Astrocyte (in vitro differentiated cells and primary cell): ENCODE measurements around the gene HPN.
"Not testable (repeated sequence)": the region's sequence is repeated elsewhere in the genome, so short reads cannot be mapped to it uniquely, and the experiment has no call there.

Experiments
- CTCF ChIP-seq: IDR thresholded peaks from 2 replicates; pipeline ENCODE4 v1.5.1; 2011; ENCODE audit warnings: low read depth, mild to moderate bottlenecking, inconsistent platforms, low read length, moderate library complexity; ENCODE audit not compliant: insufficient read depth
- EZH2 ChIP-seq: IDR thresholded peaks from 2 replicates; pipeline ENCODE4 v1.6.1; 2012; ENCODE audit warnings: mild to moderate bottlenecking, low read length, inconsistent platforms; ENCODE audit not compliant: insufficient read depth

- not testable (repeated sequence) for TF ChIP-seq CTCF, EZH2
Observed at GRCh38 chr19:35101949-35102348, 60.4 kb downstream of the HPN start.
